ENCODE measurements around the gene AGT.

AGT gene

GRCh38 chr1:230709619-230710542, 4.0 kb downstream of the AGT start:
- no peaks in the 10 kb centered on the region for H3K9me2 ChIP-seq (replicated peaks; ENCODE audit: insufficient read depth, low read length)
- H3K9ac ChIP-seq (ENCODE audit: low read length), result no peak overlapping the region
- no peaks in the 10 kb centered on the region for H3K9me3 ChIP-seq (ENCODE audit: insufficient read depth, low read length)
- no peak for TF ChIP-seq EZH2phosphoT487 (conservative IDR thresholded peaks at IDR 0.05; ENCODE audit: low read length)
- TF ChIP-seq, protein P1, sequence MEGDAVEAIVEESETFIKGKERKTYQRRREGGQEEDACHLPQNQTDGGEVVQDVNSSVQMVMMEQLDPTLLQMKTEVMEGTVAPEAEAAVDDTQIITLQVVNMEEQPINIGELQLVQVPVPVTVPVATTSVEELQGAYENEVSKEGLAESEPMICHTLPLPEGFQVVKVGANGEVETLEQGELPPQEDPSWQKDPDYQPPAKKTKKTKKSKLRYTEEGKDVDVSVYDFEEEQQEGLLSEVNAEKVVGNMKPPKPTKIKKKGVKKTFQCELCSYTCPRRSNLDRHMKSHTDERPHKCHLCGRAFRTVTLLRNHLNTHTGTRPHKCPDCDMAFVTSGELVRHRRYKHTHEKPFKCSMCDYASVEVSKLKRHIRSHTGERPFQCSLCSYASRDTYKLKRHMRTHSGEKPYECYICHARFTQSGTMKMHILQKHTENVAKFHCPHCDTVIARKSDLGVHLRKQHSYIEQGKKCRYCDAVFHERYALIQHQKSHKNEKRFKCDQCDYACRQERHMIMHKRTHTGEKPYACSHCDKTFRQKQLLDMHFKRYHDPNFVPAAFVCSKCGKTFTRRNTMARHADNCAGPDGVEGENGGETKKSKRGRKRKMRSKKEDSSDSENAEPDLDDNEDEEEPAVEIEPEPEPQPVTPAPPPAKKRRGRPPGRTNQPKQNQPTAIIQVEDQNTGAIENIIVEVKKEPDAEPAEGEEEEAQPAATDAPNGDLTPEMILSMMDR (IDR thresholded peaks at IDR 0.05; ENCODE audit: insufficient read depth, low read length, poor library complexity, severe bottlenecking), result no peak
- H3K36me3 ChIP-seq (ENCODE audit: low read length), result no peaks in the 10 kb centered on the region
- H4K20me1 ChIP-seq (ENCODE audit: low read depth, low read length), result no peaks in the 10 kb centered on the region
- H3K27me3 ChIP-seq (ENCODE audit: low read length), result no peaks in the 10 kb centered on the region
- no peaks in the 10 kb centered on the region for H3F3A ChIP-seq (ENCODE audit: insufficient read depth)
- no peak overlapping the region for H3K27ac ChIP-seq (ENCODE audit: low read depth, low read length)
- H3K4me2 ChIP-seq (ENCODE audit: low read depth, low read length, poor library complexity, severe bottlenecking), result no peak overlapping the region
- H2AFZ ChIP-seq (ENCODE audit: low read depth, low read length, severe bottlenecking), result no peak overlapping the region
- H3K79me2 ChIP-seq (ENCODE audit: insufficient read depth, low read length), result no peaks in the 10 kb centered on the region
- H3K4me3 ChIP-seq (ENCODE audit: insufficient read depth, low read length, poor library complexity, severe bottlenecking), result no peak overlapping the region

DNA sequence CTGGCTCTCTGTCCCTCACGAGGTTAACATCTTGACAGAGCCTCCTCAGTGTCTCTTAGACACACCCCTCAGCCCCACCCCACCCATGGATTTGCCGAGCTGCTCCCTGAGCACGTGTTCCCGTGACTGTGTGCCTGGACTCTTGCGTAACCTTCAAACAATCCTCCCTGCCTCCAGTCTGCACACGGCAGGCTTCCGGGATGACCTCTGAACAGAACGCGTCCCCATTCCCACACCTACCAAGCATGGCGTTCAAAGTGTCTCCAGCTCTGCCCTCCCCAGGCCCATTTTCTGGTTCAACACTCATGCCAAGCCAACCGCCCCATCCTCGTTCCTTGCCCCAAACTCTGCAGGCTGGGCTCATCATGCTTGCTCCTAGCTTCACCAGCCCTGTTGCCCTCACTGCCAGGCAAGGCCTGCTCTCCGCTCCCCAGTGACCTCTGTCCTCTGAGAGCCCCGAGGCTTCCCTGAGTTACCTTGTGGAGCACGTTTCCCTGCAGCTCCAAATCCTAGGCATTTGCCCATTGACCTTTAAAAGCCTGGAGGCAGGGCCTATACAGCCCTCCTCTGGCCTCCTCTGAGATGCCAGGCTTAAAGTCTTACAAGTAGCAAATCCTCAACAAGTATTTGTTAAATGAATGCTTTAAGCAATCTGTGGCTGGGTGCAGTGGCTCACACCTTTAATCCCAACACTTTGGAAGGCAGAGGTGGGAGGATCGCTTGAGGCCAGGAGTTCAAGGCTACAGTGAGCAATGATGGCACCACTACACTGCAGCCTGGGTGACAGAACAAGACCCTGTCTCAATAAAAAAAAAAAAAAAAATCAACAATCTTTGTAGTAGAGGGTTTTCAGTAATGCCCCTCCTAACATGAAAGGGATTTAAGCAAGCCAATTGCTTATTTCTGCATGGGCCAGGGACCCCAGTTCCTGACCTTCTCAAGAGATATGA, 5.0 kb downstream of the AGT start:
- H3K36me3 ChIP-seq (ENCODE audit: low read length), result no peaks in the 10 kb centered on the region
- H3F3A ChIP-seq (ENCODE audit: insufficient read depth), result no peaks in the 10 kb centered on the region
- H4K20me1 ChIP-seq (ENCODE audit: low read depth, low read length), result no peaks in the 10 kb centered on the region
- no peak for TF ChIP-seq EZH2phosphoT487 (conservative IDR thresholded peaks at IDR 0.05; ENCODE audit: low read length)
- TF ChIP-seq, protein P1 (IDR thresholded peaks at IDR 0.05; ENCODE audit: insufficient read depth, low read length, poor library complexity, severe bottlenecking), result no peak
- no peaks in the 10 kb centered on the region for H3K27me3 ChIP-seq (ENCODE audit: low read length)
- H3K4me3 ChIP-seq (ENCODE audit: insufficient read depth, low read length, poor library complexity, severe bottlenecking), result no peak overlapping the region
- H3K27ac ChIP-seq (ENCODE audit: low read depth, low read length), result no peak overlapping the region
- H3K9me3 ChIP-seq (ENCODE audit: insufficient read depth, low read length), result no peaks in the 10 kb centered on the region
- no peak overlapping the region for H2AFZ ChIP-seq (ENCODE audit: low read depth, low read length, severe bottlenecking)
- no peak overlapping the region for H3K4me2 ChIP-seq (ENCODE audit: low read depth, low read length, poor library complexity, severe bottlenecking)
- no peaks in the 10 kb centered on the region for H3K9me2 ChIP-seq (replicated peaks; ENCODE audit: insufficient read depth, low read length)
- no peak overlapping the region for H3K9ac ChIP-seq (ENCODE audit: low read length)
- no peaks in the 10 kb centered on the region for H3K79me2 ChIP-seq (ENCODE audit: insufficient read depth, low read length)

DNA sequence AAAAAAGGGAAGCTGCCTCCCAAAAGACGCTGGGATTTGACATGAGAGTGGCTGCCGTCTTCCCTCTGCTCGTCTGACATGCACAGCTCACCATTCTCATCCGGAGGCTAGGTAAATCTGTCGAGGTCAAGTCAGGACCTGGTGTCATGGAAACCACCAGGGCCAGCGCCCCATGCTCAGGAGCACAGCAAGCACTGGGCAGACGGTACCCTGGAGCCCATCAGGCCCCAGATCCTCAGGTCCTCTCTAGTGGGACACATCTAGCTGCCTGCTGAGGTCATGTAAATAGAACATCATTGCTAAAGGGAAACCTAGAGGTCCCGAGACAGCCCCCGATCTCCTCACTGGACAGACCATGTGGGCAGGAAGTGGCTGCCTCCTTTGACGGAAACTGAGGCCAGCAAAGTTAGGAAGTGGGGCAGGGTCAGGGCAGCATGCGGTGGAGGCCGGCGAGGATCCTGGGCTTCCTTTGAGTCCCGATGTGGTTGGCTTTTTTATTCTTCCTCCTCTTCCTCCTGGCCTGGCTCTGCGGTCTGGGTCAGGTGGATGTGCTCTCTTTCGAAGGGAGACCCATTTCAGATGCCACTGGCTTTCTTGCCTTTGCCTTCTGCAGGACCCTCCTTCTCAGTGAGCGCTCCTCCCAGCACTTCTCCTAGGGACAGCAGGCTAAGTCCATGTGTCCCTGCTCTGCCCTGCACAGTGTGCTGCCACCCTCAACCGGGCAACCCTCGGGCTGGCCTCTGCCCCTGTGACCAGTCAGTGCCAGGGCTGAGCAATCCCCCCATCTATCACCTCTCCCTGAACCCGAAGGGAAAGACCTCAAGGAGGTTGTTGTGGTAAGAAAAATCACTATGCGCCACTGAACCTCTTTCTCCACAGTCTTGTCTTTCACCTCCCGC, 5.9 kb downstream of the AGT start:
- Histone ChIP-seq H3K79me2 (ENCODE audit: insufficient read depth, low read length) (no peaks in the 10 kb centered on the region), H3K36me3 (ENCODE audit: low read length) (no peaks in the 10 kb centered on the region), H3F3A (ENCODE audit: insufficient read depth) (no peaks in the 10 kb centered on the region), H3K4me2 (ENCODE audit: low read depth, low read length, poor library complexity, severe bottlenecking) (no peak overlapping the region), H3K9me3 (ENCODE audit: insufficient read depth, low read length) (no peaks in the 10 kb centered on the region), H4K20me1 (ENCODE audit: low read depth, low read length) (no peaks in the 10 kb centered on the region), H3K27me3 (ENCODE audit: low read length) (no peaks in the 10 kb centered on the region), H3K4me3 (ENCODE audit: insufficient read depth, low read length, poor library complexity, severe bottlenecking) (no peak overlapping the region), H3K9me2 (replicated peaks; ENCODE audit: insufficient read depth, low read length) (no peaks in the 10 kb centered on the region), H3K9ac (ENCODE audit: low read length) (no peak overlapping the region), H3K27ac (ENCODE audit: low read depth, low read length) (no peak overlapping the region), H2AFZ (ENCODE audit: low read depth, low read length, severe bottlenecking) (no peak overlapping the region)
- TF ChIP-seq, protein P1 (IDR thresholded peaks at IDR 0.05; ENCODE audit: insufficient read depth, low read length, poor library complexity, severe bottlenecking), result no peak
- no peak for TF ChIP-seq EZH2phosphoT487 (conservative IDR thresholded peaks at IDR 0.05; ENCODE audit: low read length)

Measured in SU-DHL-6 (cell line).